Mucosa of rectum (tissue), 2 donors: Measurements from ENCODE around the gene GSTP1.

Experiments
- H3K27ac ChIP-seq, 2 donors: one replicate each; pipeline ENCODE4 v1.7.0; 2013; ENCODE audit warnings: inconsistent platforms in 2 of 2, low read depth in 2 of 2, low read length in 2 of 2
- H3K27me3 ChIP-seq, 2 donors: one replicate each; pipeline ENCODE4 v1.7.0; 2013; ENCODE audit warnings: low read length in 2 of 2; ENCODE audit not compliant: control insufficient read depth in 2 of 2, insufficient read depth in 2 of 2
- H3K36me3 ChIP-seq, 2 donors: one replicate each; pipeline ENCODE4 v1.7.0; 2013; ENCODE audit warnings: low read length in 2 of 2; ENCODE audit not compliant: control insufficient read depth in 2 of 2, insufficient read depth in 2 of 2
- H3K4me1 ChIP-seq, 2 donors: one replicate each; pipeline ENCODE4 v1.7.0; 2013; ENCODE audit warnings: low read length in 2 of 2, mild to moderate bottlenecking in 1 of 2; ENCODE audit not compliant: control insufficient read depth in 2 of 2, insufficient read depth in 2 of 2
- H3K4me3 ChIP-seq, 2 donors: one replicate each; pipeline ENCODE4 v1.7.0; 2013; ENCODE audit warnings: low read length in 2 of 2
- H3K9ac ChIP-seq, 2 donors: one replicate each; pipeline ENCODE4 v1.7.0; 2013; ENCODE audit warnings: low read length in 2 of 2, low read depth in 1 of 2, mild to moderate bottlenecking in 1 of 2
- H3K9me3 ChIP-seq, 2 donors: one replicate each; pipeline ENCODE4 v1.7.0; 2013; ENCODE audit warnings: low read length in 2 of 2; ENCODE audit not compliant: control insufficient read depth in 2 of 2
- donor health status: healthy.
- donor health status: Normal muscosa, but diverticular disease.

The GSTP1 gene

DNA sequence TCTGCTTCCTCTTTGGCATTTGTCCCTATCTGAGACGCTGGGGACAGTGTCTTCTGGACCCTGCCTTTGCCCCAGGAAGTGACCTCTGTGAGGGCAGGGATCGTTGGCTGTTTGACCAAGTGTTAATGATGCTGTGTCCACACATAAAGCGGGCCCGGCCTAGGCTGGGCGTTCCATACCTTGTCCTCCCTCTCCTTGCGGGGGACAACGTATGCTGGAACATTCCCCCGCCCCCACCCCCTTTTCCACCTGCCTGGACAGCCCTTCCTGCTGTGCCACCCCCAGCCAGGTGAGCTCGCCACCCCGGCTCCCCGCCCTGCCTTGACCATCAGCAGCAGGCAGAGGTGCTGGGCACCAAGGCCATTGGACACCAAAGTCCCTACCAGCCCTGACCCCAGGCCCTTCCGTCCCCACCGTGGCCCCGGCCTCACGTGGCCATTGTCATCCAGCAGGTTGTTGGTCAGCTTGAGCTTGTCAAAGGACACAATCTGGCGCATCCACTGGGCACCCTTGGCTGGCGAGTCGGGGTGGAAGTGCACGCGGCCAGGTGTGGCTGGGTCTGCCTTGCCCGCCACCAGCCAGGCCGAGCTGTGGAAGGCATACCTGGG is 50.2 kb downstream of the GSTP1 start:
- Histone ChIP-seq H3K27ac (peak overlapping the region; percentile 71 to 98), H3K27me3 (no peaks in the 10 kb centered on the region), H3K9ac (peak overlapping the region in 1 of 2 donors; percentile 14), H3K9me3 (no peaks in the 10 kb centered on the region), H3K4me1 (peaks cover 31 to 58% of the 10 kb centered on the region in 2 donors), H3K4me3 (peak overlapping the region in 1 of 2 donors; percentile 11), H3K36me3 (no peaks in the 10 kb centered on the region)

DNA sequence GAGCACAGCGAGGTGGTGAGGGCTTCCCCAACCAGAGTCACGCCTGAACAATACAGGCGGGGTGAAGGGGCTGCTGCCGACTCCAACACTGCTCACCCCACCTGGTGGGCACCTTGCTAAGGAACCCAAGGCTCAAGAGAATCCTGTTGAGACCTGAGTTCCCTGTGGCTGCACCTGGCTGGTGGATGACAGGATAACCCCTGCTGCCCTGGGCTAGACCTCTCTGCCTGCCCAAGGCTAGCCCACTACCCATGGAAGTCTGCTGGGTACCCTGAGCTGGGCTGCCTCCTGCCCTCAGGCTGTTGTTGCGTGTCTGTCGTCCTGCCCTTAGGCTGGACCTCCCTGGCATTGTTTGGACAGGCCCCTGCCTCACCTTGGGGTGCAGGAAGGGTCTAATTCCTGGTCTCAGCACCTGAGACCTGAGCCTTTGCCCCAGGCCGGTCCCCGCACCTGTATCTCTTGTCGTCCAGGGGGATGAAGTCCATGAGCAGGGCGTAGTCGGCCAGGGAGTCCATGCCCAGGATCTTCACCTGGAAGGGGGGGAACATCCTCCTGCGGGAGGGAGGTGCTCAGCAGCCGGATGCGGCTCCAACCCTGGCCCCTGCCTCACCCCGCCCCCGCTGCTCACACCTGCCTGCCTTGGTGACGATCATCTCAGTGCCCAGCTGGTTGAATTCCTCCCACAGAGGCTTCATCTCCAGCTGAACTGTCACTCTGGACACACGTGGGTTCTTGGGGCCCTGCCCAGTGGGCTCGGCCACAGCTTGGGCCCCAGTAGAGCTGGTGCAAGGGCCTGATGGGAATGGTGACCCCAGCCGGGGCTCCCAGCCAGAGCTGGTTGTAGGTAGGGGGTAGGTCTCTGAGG is 51.0 kb downstream of the GSTP1 start:
- H3K9ac ChIP-seq, result peak overlapping the region in 1 of 2 donors; percentile 14
- no peak overlapping the region for H3K4me3 ChIP-seq
- H3K36me3 ChIP-seq, result no peaks in the 10 kb centered on the region
- H3K4me1 ChIP-seq, result peaks cover 25 to 51% of the 10 kb centered on the region in 2 donors
- no peaks in the 10 kb centered on the region for H3K9me3 ChIP-seq
- no peaks in the 10 kb centered on the region for H3K27me3 ChIP-seq
- peak overlapping the region; percentile 71 to 98 for H3K27ac ChIP-seq

DNA sequence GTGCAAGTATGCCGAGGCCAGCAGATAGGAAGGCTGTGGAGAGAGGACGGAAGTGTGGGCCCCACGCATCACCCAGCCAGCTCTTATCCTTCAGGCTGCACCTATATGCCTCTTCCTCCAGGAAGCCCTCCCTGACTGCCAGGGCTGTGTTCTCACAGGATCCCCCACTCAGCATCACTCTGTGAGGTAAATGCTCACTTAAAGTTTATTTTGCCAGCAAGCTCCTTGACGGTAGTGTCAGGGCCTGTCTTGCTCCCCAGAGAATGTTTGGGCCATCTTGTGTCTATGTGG is 51.6 kb downstream of the GSTP1 start:
- H3K9ac ChIP-seq, result peak overlapping the region in 1 of 2 donors; percentile 14
- H3K9me3 ChIP-seq, result no peaks in the 10 kb centered on the region
- no peaks in the 10 kb centered on the region for H3K36me3 ChIP-seq
- no peak overlapping the region for H3K4me3 ChIP-seq
- peak overlapping the region; percentile 48 to 98 for H3K27ac ChIP-seq
- H3K4me1 ChIP-seq, result peaks cover 28 to 50% of the 10 kb centered on the region in 2 donors
- H3K27me3 ChIP-seq, result no peaks in the 10 kb centered on the region
